D721Med (cell line): Measurements from ENCODE around the gene EPHA10.
A peak's percentile ranks its signal among the peaks of the same experiment; 100 is the strongest.

Experiments
- DNase-seq: peaks from one replicate; pipeline ENCODE4 v3.0.0; 2011; ENCODE audit warnings: low spot score; ENCODE audit not compliant: insufficient read length
- FAIRE-seq: peaks from 2 replicates; lab custom pipeline; 2011; peaks lifted over from hg19 to GRCh38; lab: Jason Lieb, UNC
- CTCF ChIP-seq: IDR thresholded peaks from 2 replicates; pipeline ENCODE4 v1.5.1; 2012; ENCODE audit warnings: mild to moderate bottlenecking, control low read depth; ENCODE audit not compliant: insufficient read depth; ENCODE audit errors: missing control alignments

The EPHA10 gene

GRCh38 chr1:37807555-37808368 lies 42.8 kb upstream of the EPHA10 start, which contains the start of the genes C1orf122 and YRDC:
TSS of gene C1orf122 (plus strand) at chr1:37807790. CDS start at chr1:37808405, 615 bp downstream.
TSS of gene YRDC (minus strand) at chr1:37808208. CDS start at chr1:37808180, 28 bp downstream.
- peak; percentile 95 for DNase-seq
- TF ChIP-seq CTCF, result no peak
- no peak for FAIRE-seq

GRCh38 chr1:37807220-37807554 lies 42.3 kb upstream of the EPHA10 start:
- FAIRE-seq, result no peak
- DNase-seq, result no peak
- no peak for TF ChIP-seq CTCF

- no peak for DNase-seq
- no peak for TF ChIP-seq CTCF
- FAIRE-seq, result no peak
These were observed 37.5 kb upstream of the EPHA10 start for GRCh38 chr1:37802439-37802838.

GRCh38 chr1:37797750-37798345 lies 32.9 kb upstream of the EPHA10 start:
- DNase-seq (no peak), FAIRE-seq (no peak)
- no peak for TF ChIP-seq CTCF

- TF ChIP-seq CTCF, result no peak
- DNase-seq, result no peak
- FAIRE-seq, result no peak
These were observed 30.6 kb upstream of the EPHA10 start for GRCh38 chr1:37795340-37796125.

GRCh38 chr1:37794372-37795339 lies 29.7 kb upstream of the EPHA10 start:
- FAIRE-seq, result no peak

More at GRCh38 chr1:37794372-37795339, 29.7 kb upstream of the EPHA10 start:
- peak; percentile 23 for TF ChIP-seq CTCF
- DNase-seq, result no peak
